HG02642 (cell line): ENCODE results near the gene SPO11.
A peak's percentile ranks its signal among the peaks of the same experiment; 100 is the strongest.
"Not testable (repeated sequence)": the region's sequence is repeated elsewhere in the genome, so short reads cannot be mapped to it uniquely, and the experiment has no call there.

Experiments used
- ATAC-seq: cut with Tn5 transposase; IDR thresholded peaks from one replicate; pipeline ENCODE4 v1.9.1; 2021; ENCODE audit warnings: mild to moderate bottlenecking; ENCODE audit not compliant: unreplicated experiment, poor library complexity

SPO11 gene

GRCh38 chr20:57332105-57333089 lies 2.8 kb downstream of the SPO11 start:
- ATAC-seq = no peak

GRCh38 chr20:57335392-57335791 lies 5.8 kb downstream of the SPO11 start:
- no peak for ATAC-seq

GRCh38 chr20:57341663-57342062 lies 12.1 kb downstream of the SPO11 start:
- no peak for ATAC-seq

GRCh38 chr20:57342829-57343228 lies 13.2 kb downstream of the SPO11 start:
- no peak for ATAC-seq

- ATAC-seq = no peak
Observed at GRCh38 chr20:57346477-57346876, 16.9 kb downstream of the SPO11 start.

- no peak for ATAC-seq
Observed at GRCh38 chr20:57347393-57347792, 17.8 kb downstream of the SPO11 start.

- not testable (repeated sequence) for ATAC-seq
Observed at GRCh38 chr20:57348200-57348921, 18.8 kb downstream of the SPO11 start.

GRCh38 chr20:57348922-57349574 lies 19.4 kb downstream of the SPO11 start:
- ATAC-seq = not testable (repeated sequence)

GRCh38 chr20:57350081-57350710 lies 20.6 kb downstream of the SPO11 start:
- no peak for ATAC-seq

- not testable (repeated sequence) for ATAC-seq
Observed at GRCh38 chr20:57350726-57351041, 21.1 kb downstream of the SPO11 start.

- ATAC-seq = peak; percentile 86
Observed at GRCh38 chr20:57351042-57351783, 21.6 kb downstream of the SPO11 start, which contains the start of gene RAE1. RAE1 (plus strand) TSS chr20:57351255; CDS start chr20:57354039, 2,784 bp downstream.

GRCh38 chr20:57352305-57352704 lies 22.7 kb downstream of the SPO11 start:
- ATAC-seq = no peak

GRCh38 chr20:57353351-57353750 lies 23.7 kb downstream of the SPO11 start:
- no peak for ATAC-seq

- ATAC-seq = no peak
Observed at GRCh38 chr20:57361517-57361916, 31.9 kb downstream of the SPO11 start.

GRCh38 chr20:57364451-57364850 lies 34.8 kb downstream of the SPO11 start:
- ATAC-seq = no peak

- no peak for ATAC-seq
Observed at GRCh38 chr20:57369596-57369995, 40.0 kb downstream of the SPO11 start.

- no peak for ATAC-seq
Observed at GRCh38 chr20:57370316-57370715, 40.7 kb downstream of the SPO11 start.

GRCh38 chr20:57371363-57371762 lies 41.8 kb downstream of the SPO11 start:
- no peak for ATAC-seq

GRCh38 chr20:57372157-57372556 lies 42.6 kb downstream of the SPO11 start:
- ATAC-seq = no peak
